HG02981 (cell line): ENCODE results near the gene SP8.

Source experiments
- ATAC-seq: cut with Tn5 transposase; IDR thresholded peaks from one replicate; pipeline ENCODE4 v1.9.1; 2021; ENCODE audit warnings: mild to moderate bottlenecking, moderate library complexity; ENCODE audit not compliant: unreplicated experiment

Gene SP8

DNA sequence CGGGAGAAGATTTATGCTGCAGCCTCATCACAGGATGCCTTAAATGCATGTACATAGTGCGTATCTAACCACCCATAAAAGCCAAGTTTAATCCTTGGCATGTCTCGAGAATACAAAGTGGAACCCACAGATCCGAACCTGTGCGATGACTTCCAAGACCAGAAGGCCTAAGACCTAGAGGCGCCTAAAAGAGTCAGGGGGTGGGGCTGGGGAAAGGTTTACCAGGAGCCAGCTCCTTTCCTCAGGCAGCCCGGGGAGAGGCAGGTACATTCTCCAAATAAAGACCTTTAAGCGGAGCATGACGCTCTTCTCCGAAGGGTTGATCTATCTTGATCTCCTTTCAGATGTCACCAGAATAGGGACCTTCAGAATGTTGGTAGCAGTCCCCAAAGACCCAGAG is 9.7 kb downstream of the SP8 start:
- ATAC-seq, result no peak

DNA sequence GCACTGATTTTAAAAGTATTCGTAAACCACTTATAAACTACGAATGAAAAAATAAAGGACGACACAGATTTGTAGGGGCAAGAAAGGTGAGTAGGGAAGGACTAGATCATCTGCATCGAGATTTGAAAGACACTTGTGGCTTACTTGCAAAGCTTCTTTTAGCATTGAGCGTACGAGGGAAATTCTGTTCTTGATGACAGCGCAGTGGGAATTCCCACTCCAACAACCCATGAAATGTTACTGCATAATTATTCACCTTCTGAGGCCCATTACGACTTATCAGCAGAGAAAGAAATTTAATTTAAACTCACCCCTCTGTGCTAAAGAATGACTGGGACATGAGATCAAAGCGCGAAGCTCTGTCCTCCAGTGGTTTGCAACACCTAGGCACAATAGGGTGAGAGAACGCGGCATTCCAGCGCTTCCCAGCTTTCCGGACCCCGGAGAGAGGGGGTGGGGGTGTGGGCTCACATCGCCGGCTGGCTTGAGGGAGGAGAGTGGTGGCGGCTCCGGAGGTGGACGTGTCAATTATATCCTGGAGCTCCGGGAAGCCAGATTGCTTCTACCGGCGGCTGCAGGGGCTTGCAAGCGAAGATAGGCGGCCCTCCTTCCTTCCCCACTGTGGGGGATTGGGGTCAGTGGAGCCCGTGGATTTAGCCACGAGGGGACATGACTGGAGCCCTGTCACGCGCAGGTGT is 10.3 kb downstream of the SP8 start:
- no peak for ATAC-seq

DNA sequence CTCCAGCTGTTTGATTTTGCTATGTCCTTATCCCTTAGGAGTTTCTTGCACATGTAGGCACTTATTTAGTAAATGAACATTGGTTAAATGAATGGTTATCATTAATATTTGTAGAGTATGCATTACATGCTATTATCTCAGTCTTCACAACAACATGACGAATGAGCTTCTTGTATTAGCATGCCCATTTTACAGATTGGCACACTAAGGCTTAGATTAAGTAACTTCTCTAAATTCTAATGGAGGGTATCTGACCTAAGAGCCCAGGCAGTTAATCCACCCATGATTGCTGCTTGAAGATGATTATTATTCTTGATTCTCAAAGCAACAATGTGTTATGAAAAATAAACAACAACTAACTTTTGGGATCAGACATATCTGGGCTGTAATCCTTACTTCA is 32.7 kb downstream of the SP8 start:
- ATAC-seq, result no peak

DNA sequence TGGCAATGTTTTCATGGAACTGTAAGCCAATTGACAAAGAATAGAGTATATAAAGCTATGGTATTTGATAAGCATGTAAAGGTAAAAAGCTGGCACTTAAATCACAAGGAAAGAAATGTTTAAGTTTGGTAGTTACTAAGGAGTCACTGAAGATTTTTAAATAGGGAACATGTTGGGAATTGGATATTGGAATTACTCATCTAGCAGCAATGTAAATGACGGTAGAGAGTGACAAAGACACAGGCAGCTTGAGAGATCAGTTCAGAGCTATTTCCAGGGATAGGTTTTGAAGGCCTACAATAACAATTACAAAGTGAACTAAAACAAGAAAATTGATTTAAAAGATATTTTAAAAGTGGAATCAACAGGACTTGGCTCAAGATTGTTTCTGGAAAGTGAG is 36.8 kb downstream of the SP8 start:
- no peak for ATAC-seq

DNA sequence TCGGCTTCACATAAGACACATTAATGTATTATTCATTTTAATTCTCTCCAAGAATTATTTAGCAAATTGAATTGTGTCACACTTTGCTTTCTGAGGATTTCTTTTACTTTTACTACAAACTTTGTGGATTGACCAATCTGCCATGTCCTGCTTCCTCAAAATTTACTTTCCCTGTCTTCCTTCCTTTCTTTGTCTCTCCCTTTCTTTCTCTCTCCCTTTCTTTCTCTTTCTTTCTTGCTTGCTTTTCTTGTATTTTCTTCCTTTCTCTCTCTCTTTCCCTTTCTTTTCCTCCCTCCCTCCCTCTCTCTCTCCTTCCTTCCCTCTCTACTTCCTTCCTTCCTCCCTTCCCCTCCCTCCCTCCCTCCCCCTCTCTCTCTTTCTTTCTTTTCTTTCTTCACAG is 37.8 kb downstream of the SP8 start:
- ATAC-seq, result no peak

DNA sequence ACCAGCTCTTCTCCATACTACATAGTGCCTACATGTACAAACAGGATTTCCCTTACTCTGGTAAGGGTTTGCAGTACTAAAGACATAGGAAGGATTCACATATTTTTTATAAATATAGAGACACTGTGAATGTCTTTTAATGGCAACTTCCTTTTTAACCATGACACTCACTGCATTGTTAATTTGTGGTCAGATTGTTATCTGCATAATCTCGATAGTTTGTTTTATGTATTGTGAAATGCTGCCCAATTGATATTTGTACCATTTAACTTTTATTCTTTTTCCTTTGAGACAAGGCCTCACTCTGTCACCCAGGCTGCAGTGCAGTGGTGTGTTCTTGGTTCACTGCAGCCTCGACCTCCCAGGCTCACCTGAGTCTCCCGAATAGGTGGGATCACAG is 39.7 kb downstream of the SP8 start:
- ATAC-seq, result no peak

DNA sequence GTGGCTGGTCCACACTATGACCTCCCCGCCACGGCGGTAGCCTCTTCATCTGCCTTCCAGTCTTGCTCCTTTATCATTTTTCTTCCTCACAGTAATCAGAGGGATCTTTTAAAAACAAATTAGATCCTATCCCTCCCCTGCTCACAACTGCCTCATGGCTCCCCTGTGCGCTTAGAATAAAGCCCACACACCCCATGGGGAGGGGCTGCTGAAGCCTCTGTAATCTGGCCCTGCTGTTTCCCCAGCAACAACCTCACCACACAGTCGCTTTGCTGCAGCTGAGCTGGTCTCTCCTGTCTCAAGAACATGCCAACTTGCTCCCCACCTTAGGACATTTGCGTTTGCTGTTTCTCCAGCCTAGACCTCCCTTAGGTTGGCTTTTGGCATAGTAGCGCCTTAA is 41.0 kb downstream of the SP8 start:
- ATAC-seq, result no peak

DNA sequence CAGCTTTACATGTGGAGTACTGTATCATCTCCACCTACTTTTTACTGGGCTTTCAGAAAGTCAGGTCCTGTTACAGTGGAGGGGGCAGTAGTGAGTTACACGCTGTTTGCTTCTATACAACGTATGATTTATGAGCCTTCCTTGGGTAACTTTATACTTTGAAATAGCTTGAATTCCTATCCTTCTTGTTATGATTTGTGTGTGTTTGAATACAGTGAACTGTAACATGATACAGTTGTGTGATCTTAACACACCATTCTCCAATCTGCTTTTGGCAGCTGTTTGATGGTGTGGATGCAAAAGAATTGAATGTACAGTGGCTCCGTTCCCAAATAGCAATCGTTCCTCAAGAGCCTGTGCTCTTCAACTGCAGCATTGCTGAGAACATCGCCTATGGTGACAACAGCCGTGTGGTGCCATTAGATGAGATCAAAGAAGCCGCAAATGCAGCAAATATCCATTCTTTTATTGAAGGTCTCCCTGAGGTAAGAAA is 41.7 kb downstream of the SP8 start:
- ATAC-seq, result no peak

DNA sequence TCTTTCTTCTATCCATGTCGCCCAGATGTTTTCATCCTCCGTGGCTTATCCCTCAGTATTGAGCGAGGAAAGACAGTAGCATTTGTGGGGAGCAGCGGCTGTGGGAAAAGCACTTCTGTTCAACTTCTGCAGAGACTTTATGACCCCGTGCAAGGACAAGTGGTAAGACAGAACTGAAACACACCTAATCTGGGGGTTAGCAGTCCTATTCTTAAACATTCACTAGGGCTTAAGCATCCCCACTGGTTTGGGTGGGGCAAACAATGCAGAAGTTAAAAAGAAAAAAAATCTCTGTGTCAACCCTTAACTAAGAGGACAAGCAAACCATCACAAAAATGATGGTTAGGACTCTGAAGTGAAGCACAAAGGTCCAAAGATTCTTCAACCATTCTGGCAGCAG is 43.8 kb downstream of the SP8 start:
- no peak for ATAC-seq

DNA sequence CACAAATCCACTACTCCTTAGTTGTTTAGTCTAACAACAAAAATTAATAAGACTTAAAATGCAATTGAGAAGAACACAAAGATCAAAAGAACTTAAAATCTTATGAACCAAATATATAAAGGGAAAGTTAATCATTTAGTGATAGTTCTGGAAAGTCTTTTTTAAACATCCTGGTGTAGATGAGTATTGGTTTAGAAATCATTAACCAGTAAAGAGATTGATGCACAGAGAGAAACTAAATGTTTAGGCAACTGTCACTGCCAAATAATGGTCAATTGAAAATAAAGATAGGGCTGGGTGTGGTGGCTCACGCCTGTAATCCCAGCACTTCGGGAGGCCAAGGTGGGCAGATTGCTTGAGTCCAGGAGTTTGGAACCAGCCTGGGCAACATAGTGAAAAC is 44.9 kb downstream of the SP8 start:
- peak; percentile 55 for ATAC-seq

DNA sequence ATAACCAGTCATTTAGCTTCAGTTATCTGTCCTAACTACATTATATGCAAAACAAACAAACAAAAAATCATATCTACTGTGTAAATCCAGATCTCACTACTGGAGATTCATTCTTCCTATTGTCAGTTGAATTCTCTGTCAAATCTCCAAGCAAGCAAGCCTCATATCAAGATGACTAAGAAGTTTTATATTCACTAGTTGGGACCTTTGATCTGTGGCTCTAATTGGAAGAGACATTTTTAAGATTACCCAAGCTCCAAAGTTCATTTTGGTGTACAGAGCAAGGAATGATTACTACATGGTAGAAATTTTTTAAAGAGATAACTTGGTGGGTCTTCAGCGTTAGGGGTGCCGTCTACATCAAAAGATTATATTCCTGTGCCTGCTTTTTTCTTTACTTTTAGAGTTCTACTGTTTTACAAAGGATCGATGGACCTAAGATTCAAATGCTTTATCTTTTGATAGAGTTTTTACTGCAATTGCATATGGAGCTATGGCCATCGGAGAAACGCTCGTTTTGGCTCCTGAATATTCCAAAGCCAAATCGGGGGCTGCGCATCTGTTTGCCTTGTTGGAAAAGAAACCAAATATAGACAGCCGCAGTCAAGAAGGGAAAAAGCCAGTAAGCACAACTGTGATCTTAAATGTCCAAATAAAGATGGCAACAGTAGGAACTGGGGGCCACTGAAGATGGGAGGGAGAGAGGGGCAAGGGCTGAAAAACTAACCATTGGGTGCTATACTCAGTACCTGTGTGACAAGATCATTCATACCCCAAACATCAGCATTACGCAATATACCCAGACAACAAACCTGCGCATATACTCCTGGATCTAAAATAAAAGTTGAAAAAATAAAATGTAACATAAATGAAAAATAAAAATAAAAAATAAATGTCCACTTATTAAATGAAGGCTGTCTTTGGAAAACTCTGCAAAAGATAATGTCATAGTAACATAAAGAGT is 47.9 kb downstream of the SP8 start:
- no peak for ATAC-seq

DNA sequence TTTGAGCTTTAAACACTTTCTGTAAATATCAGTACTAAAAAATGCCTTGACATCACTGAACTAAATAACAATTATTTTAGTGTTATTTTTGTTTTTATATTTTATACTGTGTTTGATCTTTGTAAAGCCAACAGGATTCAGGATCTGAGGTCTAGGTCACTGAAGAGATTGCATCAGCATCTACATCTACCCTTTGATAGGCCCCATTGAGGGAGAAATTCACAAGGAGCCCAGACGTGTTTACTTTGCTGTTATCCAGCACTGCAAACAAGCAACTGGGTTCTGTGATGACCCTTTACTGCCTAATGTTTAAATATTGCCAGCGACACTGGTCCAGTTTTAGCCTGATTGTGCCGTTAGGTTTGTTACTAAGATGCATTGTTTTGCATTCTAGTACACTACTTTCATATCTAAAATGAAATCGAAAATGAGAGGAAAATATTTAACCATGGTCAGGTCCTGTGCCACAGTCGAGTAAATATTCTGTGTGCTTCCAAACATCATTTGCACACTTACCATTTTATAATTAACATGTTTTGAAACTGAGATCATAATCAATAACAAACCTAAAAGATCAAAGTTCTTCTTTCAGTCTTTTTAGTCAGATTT is 48.7 kb downstream of the SP8 start:
- ATAC-seq, result peak; percentile 42

DNA sequence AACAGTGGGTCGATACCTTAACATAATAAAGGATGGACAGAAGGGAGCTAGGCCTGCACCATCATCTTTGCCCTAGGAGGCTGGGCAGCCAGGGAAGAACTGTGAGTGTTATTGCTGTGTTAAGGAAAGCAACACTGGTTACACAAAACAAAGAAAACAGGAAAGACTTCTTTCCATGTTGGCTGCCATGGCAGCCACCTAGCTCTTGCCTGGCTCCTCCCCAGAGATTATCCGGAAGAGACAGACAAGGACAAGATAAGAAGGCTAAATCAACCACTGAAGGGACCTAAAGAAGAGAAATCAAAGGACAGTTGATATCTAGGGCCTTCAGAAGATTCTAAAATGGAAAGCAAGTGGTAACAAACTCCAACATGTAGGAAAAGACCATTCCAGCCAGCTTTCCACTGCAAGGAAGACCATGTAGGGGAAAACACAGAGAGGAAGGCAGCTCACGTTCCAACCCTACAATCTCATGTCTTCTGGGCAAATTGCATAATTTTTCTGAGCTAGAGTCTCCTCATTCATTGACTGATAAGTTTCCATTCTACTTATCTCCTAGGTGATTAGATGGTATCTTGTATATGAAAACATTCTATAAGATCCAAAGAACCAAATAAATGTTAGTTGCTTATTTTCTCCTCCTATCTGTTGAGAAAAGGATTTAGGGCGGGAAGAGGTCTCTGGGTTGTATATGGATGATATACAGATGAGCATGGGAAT is 51.2 kb downstream of the SP8 start:
- no peak for ATAC-seq
